Measurements from ENCODE around the gene PITX3. TPM values are rescaled to one million over a fixed set of nuclear protein-coding genes. Genes with fewer than 3 reads are reported as not detected.

The PITX3 gene
- total and polyA plus RNA-seq, 2 experiments from 2014 or later = 0.34 TPM; not detected in 1

- TF ChIP-seq CTCF (conservative IDR thresholded peaks at IDR 0.05; ENCODE audit: low read depth in 2 of 2) = no peak
Observed at GRCh38 chr10:102261842-102262241, 20.5 kb upstream of the PITX3 start (continued).

GRCh38 chr10:102261196-102261595 lies 19.9 kb upstream of the PITX3 start:
- H4K20me1 ChIP-seq (replicated peaks; ENCODE audit: insufficient read depth) = peaks cover 15% of the 10 kb centered on the region
- H3K79me2 ChIP-seq (replicated peaks; ENCODE audit: insufficient read depth) = peaks cover 6% of the 10 kb centered on the region; the same call in 1 of the 2 replicates

GRCh38 chr10:102255404-102255803 lies 14.1 kb upstream of the PITX3 start:
- no peaks in the 10 kb centered on the region for H3K36me3 ChIP-seq (ENCODE audit: insufficient read depth)
- peaks cover 34% of the 10 kb centered on the region for H4K20me1 ChIP-seq (replicated peaks; ENCODE audit: insufficient read depth)
- peaks cover 59% of the 10 kb centered on the region for H3K79me2 ChIP-seq (replicated peaks; ENCODE audit: insufficient read depth)
- H3K9me3 Mint-ChIP-seq = no peaks in the 10 kb centered on the region
- DNase-seq (ENCODE audit: low spot score) = no peak
- no peaks in the 10 kb centered on the region for H3K9me2 ChIP-seq (ENCODE audit: insufficient read depth)
- no peaks in the 10 kb centered on the region for H3K27me3 Mint-ChIP-seq (ENCODE audit: insufficient read depth, low read depth, poor library complexity)
- H3F3A ChIP-seq (replicated peaks; ENCODE audit: low read depth) = no peaks in the 10 kb centered on the region
- no peak overlapping the region for H2AFZ ChIP-seq
- H3K27me3 ChIP-seq (ENCODE audit: insufficient read depth) = no peaks in the 10 kb centered on the region
- H3K27ac ChIP-seq (ENCODE audit: low read depth) = no peak overlapping the region
- no peak for ATAC-seq
- no peaks in the 10 kb centered on the region for H3K4me1 ChIP-seq (ENCODE audit: insufficient read depth)
- H3K4me3 Mint-ChIP-seq = no peak overlapping the region
- H3K36me3 Mint-ChIP-seq (ENCODE audit: low read depth) = peaks cover 3% of the 10 kb centered on the region; the same call in 1 of the 3 replicates
- no peak overlapping the region for H3K4me3 ChIP-seq
- H3K4me1 Mint-ChIP-seq = no peaks in the 10 kb centered on the region
- H3K27ac Mint-ChIP-seq = no peak overlapping the region
- H3K4me2 ChIP-seq = no peak overlapping the region
- TF ChIP-seq EZH2 (IDR thresholded peaks at IDR 0.05; ENCODE audit: low read depth, unreplicated experiment) (no peak), CREB1 (CRISPR knock-in tag; IDR thresholded peaks at IDR 0.05; ENCODE audit: low read depth) (no peak), STAT1 (IDR thresholded peaks at IDR 0.05; ENCODE audit: unreplicated experiment) (no peak), ZNF331 (CRISPR knock-in tag; IDR thresholded peaks at IDR 0.05; ENCODE audit: low read depth) (no peak), EZH2phosphoT487 (IDR thresholded peaks at IDR 0.05; ENCODE audit: unreplicated experiment) (no peak), ZNF462 (CRISPR knock-in tag; IDR thresholded peaks at IDR 0.05) (no peak), JUNB (IDR thresholded peaks at IDR 0.05; ENCODE audit: unreplicated experiment) (no peak)

More at GRCh38 chr10:102261196-102261595, 19.9 kb upstream of the PITX3 start:
- Histone ChIP-seq H3K9me2 (ENCODE audit: insufficient read depth) (no peaks in the 10 kb centered on the region), H3K4me3 (no peak overlapping the region), H2AFZ (no peak overlapping the region), H3K4me1 (ENCODE audit: insufficient read depth) (peaks cover 5% of the 10 kb centered on the region), H3K27ac (ENCODE audit: low read depth) (no peak overlapping the region), H3K27me3 (ENCODE audit: insufficient read depth) (no peaks in the 10 kb centered on the region), H3K4me2 (no peak overlapping the region), H3K36me3 (ENCODE audit: insufficient read depth) (no peaks in the 10 kb centered on the region), H3F3A (replicated peaks; ENCODE audit: low read depth) (no peaks in the 10 kb centered on the region)
- H3K36me3 Mint-ChIP-seq (ENCODE audit: low read depth) = peaks cover 9% of the 10 kb centered on the region; the same call in 2 of the 3 replicates
- no peak overlapping the region for H3K27ac Mint-ChIP-seq
- ATAC-seq = no peak
- H3K4me3 Mint-ChIP-seq = no peak overlapping the region
- H3K9me3 Mint-ChIP-seq = no peaks in the 10 kb centered on the region
- H3K4me1 Mint-ChIP-seq = peaks cover 8% of the 10 kb centered on the region; the same call in 2 of the 3 replicates
- no peak for TF ChIP-seq STAT1 (IDR thresholded peaks at IDR 0.05; ENCODE audit: unreplicated experiment)
- no peak for TF ChIP-seq JUNB (IDR thresholded peaks at IDR 0.05; ENCODE audit: unreplicated experiment)
- no peak for TF ChIP-seq POLR2AphosphoS5 (IDR thresholded peaks at IDR 0.05; ENCODE audit: low read depth)
- no peak for TF ChIP-seq ETS1 (IDR thresholded peaks at IDR 0.05)
- no peak for TF ChIP-seq ZNF331 (CRISPR knock-in tag; IDR thresholded peaks at IDR 0.05; ENCODE audit: low read depth)
- TF ChIP-seq EZH2 (IDR thresholded peaks at IDR 0.05; ENCODE audit: low read depth, unreplicated experiment) = no peak
- TF ChIP-seq EZH2phosphoT487 (IDR thresholded peaks at IDR 0.05; ENCODE audit: unreplicated experiment) = no peak
- DNase-seq (ENCODE audit: low spot score) = no peak
- H3K27me3 Mint-ChIP-seq (ENCODE audit: insufficient read depth, low read depth, poor library complexity) = no peaks in the 10 kb centered on the region
